Osteocyte (in vitro differentiated cells): ENCODE results near the gene FCRL5. TPM values are rescaled to one million over a fixed set of nuclear protein-coding genes. Genes with fewer than 3 reads are reported as not detected.

Experiments used
- DNase-seq: peaks from one replicate; pipeline ENCODE4 v3.0.0; 2021; ENCODE audit warnings: mixed read lengths; ENCODE audit not compliant: unreplicated experiment; ENCODE audit errors: extremely low spot score
- H3K27ac Mint-ChIP-seq: one replicate; pipeline ENCODE4 v1.8.0; 2021; ENCODE audit warnings: mild to moderate bottlenecking, mixed read lengths; ENCODE audit not compliant: unreplicated experiment
- H3K27me3 Mint-ChIP-seq: one replicate; pipeline ENCODE4 v1.8.0; 2021; ENCODE audit warnings: mixed read lengths; ENCODE audit not compliant: unreplicated experiment
- H3K36me3 Mint-ChIP-seq: one replicate; pipeline ENCODE4 v1.8.0; 2021; ENCODE audit warnings: mixed read lengths; ENCODE audit not compliant: unreplicated experiment
- H3K4me1 Mint-ChIP-seq: one replicate; pipeline ENCODE4 v1.8.0; 2021; ENCODE audit warnings: mixed read lengths; ENCODE audit not compliant: unreplicated experiment
- H3K4me3 Mint-ChIP-seq: one replicate; pipeline ENCODE4 v1.8.0; 2021; ENCODE audit warnings: mild to moderate bottlenecking, moderate library complexity, mixed read lengths; ENCODE audit not compliant: unreplicated experiment
- H3K9me3 Mint-ChIP-seq: one replicate; pipeline ENCODE4 v1.8.0; 2021; ENCODE audit warnings: mixed read lengths; ENCODE audit not compliant: unreplicated experiment
- total RNA-seq: library from RNA; stranded (reverse); gene quantifications from 2 replicates; pipeline ENCODE4 v1.2.1, GENCODE V29; 2021
- TF ChIP-seq, protein P1 (sequence below): fragments of 200-600 bp; sonication (generic); IDR thresholded peaks from 2 replicates; pipeline ENCODE4 v1.5.0; 2021; ENCODE audit warnings: antibody characterized with exemption, mild to moderate bottlenecking, moderate library complexity

The FCRL5 gene
- total RNA-seq, 1 donor from 2014 or later: not detected

DNA sequence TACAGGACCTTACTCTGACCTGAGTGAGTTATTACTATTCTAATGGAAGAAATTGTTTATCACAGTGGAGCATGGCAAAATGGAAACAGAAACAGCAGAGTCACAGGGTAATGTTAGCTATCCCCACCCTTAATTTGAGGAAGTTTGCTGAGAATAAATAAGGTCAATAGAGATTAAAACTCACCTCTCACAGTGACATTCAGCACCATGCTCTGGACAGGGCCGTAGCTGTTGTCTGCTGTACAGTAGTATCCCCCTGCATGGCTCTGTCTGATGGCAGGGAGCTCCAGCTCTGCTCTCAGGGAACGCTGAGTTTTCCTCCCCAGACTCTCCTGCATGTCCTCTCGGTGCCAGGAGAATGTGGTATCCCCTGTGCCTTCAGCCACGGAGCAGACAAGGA is 33.7 kb upstream of the FCRL5 start:
- no peaks in the 10 kb centered on the region for H3K36me3 Mint-ChIP-seq

GRCh38 chr1:157584503-157584902 is 32.2 kb upstream of the FCRL5 start:
- Mint-ChIP-seq H3K9me3 (no peaks in the 10 kb centered on the region), H3K36me3 (no peaks in the 10 kb centered on the region)

More for the DNA sequence above, 33.7 kb upstream of the FCRL5 start:
- H3K27me3 Mint-ChIP-seq: peaks cover 3% of the 10 kb centered on the region
- H3K9me3 Mint-ChIP-seq: no peaks in the 10 kb centered on the region
- DNase-seq: no peak
- TF ChIP-seq, protein P1, sequence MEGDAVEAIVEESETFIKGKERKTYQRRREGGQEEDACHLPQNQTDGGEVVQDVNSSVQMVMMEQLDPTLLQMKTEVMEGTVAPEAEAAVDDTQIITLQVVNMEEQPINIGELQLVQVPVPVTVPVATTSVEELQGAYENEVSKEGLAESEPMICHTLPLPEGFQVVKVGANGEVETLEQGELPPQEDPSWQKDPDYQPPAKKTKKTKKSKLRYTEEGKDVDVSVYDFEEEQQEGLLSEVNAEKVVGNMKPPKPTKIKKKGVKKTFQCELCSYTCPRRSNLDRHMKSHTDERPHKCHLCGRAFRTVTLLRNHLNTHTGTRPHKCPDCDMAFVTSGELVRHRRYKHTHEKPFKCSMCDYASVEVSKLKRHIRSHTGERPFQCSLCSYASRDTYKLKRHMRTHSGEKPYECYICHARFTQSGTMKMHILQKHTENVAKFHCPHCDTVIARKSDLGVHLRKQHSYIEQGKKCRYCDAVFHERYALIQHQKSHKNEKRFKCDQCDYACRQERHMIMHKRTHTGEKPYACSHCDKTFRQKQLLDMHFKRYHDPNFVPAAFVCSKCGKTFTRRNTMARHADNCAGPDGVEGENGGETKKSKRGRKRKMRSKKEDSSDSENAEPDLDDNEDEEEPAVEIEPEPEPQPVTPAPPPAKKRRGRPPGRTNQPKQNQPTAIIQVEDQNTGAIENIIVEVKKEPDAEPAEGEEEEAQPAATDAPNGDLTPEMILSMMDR: no peak
- H3K27ac Mint-ChIP-seq: no peak overlapping the region
- H3K4me3 Mint-ChIP-seq: no peak overlapping the region
- no peaks in the 10 kb centered on the region for H3K4me1 Mint-ChIP-seq

DNA sequence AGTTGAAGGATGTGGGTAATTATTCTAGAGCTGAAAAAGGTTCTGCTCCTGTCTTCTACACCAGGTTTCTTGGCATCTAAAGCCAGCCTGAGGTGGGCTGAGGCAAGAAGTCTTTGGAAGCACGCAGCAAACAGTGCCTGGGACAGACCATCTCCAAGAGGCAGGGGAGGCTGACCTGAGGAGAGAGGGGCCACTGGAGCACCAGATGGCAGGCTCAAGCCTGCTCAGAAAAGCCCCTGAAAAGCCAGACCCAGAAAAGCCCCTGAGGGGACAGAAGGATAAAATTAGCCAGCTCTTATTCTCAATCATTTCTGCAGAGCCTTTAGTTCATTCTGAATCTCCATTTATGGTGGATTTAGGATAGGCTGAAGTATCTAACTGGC is 28.5 kb upstream of the FCRL5 start:
- Mint-ChIP-seq H3K27ac (no peak overlapping the region), H3K27me3 (peaks cover 8% of the 10 kb centered on the region), H3K4me1 (no peaks in the 10 kb centered on the region), H3K36me3 (no peaks in the 10 kb centered on the region), H3K9me3 (no peaks in the 10 kb centered on the region), H3K4me3 (no peak overlapping the region)
- DNase-seq: no peak
- TF ChIP-seq, protein P1: no peak

More at GRCh38 chr1:157584503-157584902, 32.2 kb upstream of the FCRL5 start:
- peaks cover 3% of the 10 kb centered on the region for H3K27me3 Mint-ChIP-seq
- TF ChIP-seq, protein P1: no peak
- H3K27ac Mint-ChIP-seq: no peak overlapping the region
- H3K4me1 Mint-ChIP-seq: no peaks in the 10 kb centered on the region
- DNase-seq: no peak
- H3K4me3 Mint-ChIP-seq: no peak overlapping the region

DNA sequence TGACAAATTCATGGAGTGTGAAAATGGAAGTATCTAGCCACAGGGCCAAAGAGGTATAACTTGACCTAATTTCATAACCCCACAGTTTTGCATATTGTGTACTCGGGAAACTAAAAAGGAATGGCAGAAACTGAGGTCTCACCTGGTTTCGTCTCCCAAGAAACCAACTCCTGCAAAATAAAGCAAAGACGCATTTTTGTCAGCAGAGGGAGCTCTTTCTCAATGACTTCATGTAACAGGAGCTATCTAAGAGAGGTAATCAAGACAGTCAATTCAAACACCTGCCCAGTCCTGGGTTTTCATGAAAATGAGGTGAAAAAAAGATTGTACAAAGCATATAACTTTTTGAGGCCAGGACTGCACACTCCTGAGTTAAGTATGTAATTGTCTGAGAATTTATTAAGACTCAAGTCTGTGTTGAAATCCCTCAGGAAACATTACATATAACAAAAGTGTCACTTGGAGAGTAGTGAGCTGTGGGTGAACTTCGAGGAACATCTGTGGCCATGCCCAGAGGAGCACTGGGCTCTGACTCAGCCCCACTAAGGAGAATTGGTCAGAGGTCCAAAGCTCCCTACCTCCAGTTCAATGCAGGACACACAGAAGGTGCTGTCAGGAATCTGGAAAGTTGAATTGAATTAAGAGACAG is 28.0 kb upstream of the FCRL5 start:
- H3K9me3 Mint-ChIP-seq: no peaks in the 10 kb centered on the region
- H3K36me3 Mint-ChIP-seq: no peaks in the 10 kb centered on the region
- no peak overlapping the region for H3K4me3 Mint-ChIP-seq
- H3K4me1 Mint-ChIP-seq: no peaks in the 10 kb centered on the region
- TF ChIP-seq, protein P1: peak; percentile 73
- peaks cover 13% of the 10 kb centered on the region for H3K27me3 Mint-ChIP-seq
- no peak overlapping the region for H3K27ac Mint-ChIP-seq
- no peak for DNase-seq

DNA sequence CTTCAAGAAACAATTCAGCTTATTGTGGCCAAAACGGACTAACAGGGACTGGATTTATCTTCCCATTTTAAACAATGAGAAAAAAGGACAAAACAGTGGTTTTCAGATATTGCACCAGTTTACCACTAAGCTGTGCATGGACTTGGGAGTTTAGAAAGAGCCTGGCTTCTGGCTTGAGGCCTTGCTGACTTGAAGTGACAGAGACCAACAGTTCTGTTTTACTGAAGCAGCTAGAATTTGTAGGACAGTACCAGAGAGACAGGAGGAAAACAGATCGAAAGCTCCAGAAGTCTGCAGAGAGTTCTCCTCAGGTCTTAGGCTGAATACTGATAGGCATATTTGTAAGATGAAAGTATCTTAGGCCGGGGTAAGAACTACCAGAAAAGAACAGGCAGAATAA is 25.1 kb upstream of the FCRL5 start:
- Mint-ChIP-seq H3K4me1 (no peaks in the 10 kb centered on the region), H3K27me3 (peaks cover 23% of the 10 kb centered on the region), H3K36me3 (no peaks in the 10 kb centered on the region), H3K4me3 (no peak overlapping the region), H3K9me3 (no peaks in the 10 kb centered on the region), H3K27ac (no peak overlapping the region)
- TF ChIP-seq, protein P1: no peak
- no peak for DNase-seq
